Prostate gland (tissue), 2 donors: ENCODE measurements around the gene MLX.

Source experiments
- CTCF ChIP-seq, 4 experiments: fragments of 200-600 bp in 2 of 4; fragments of 450-650 bp in 2 of 4; sonication (generic) in 2 of 4; IDR thresholded peaks; 1 replicate in 3 of 4; 2 replicates in 1 of 4; pipeline ENCODE4 v1.5.1; 2016 to 2019; ENCODE audit warnings: antibody characterized with exemption in 4 of 4, mild to moderate bottlenecking in 2 of 4, moderate library complexity in 2 of 4
- POLR2A ChIP-seq: fragments of 450-650 bp; IDR thresholded peaks from one replicate; pipeline ENCODE4 v1.6.1; 2016; ENCODE audit warnings: antibody characterized with exemption, mild to moderate bottlenecking

- TF ChIP-seq POLR2A (peak; percentile 47), CTCF (IDR thresholded peaks at IDR 0.05) (peak in 2 of 4 experiments; percentile 12 to 31)
Observed at GRCh38 chr17:42566883-42567573, at the start of gene MLX.
